ENCODE data around the gene GALNT10.

Gene GALNT10

GRCh38 chr5:154300207-154300883, 109.8 kb downstream of the GALNT10 start:
- DNase-seq, result no peak

GRCh38 chr5:154301726-154302125, 111.2 kb downstream of the GALNT10 start:
- no peak for DNase-seq

- no peak for DNase-seq
Observed at GRCh38 chr5:154302161-154302560, 111.6 kb downstream of the GALNT10 start.

GRCh38 chr5:154303133-154303532, 112.6 kb downstream of the GALNT10 start:
- DNase-seq, result no peak

GRCh38 chr5:154308443-154309370, 118.2 kb downstream of the GALNT10 start:
- DNase-seq, result no peak

- no peak for DNase-seq
Observed at GRCh38 chr5:154309371-154309745, 118.8 kb downstream of the GALNT10 start.

GRCh38 chr5:154309805-154310204, 119.3 kb downstream of the GALNT10 start:
- no peak for DNase-seq

GRCh38 chr5:154311362-154311761, 120.8 kb downstream of the GALNT10 start:
- no peak for DNase-seq

- DNase-seq, result no peak
Observed at GRCh38 chr5:154312000-154312399, 121.5 kb downstream of the GALNT10 start.

- DNase-seq, result no peak
Observed at GRCh38 chr5:154312576-154312975, 122.0 kb downstream of the GALNT10 start.

GRCh38 chr5:154313360-154314017, 123.0 kb downstream of the GALNT10 start:
- DNase-seq, result no peak

GRCh38 chr5:154315196-154315595, 124.7 kb downstream of the GALNT10 start:
- DNase-seq, result no peak

GRCh38 chr5:154315756-154316155, 125.2 kb downstream of the GALNT10 start:
- no peak for DNase-seq

GRCh38 chr5:154316223-154316935, 125.8 kb downstream of the GALNT10 start:
- DNase-seq, result no peak

GRCh38 chr5:154317916-154318315, 127.4 kb downstream of the GALNT10 start:
- DNase-seq, result no peak

- DNase-seq, result no peak
Observed at GRCh38 chr5:154318691-154319090, 128.2 kb downstream of the GALNT10 start.

- DNase-seq, result no peak
Observed at GRCh38 chr5:154319736-154320135, 129.2 kb downstream of the GALNT10 start.

- DNase-seq, result no peak
Observed at GRCh38 chr5:154320224-154321089, 129.9 kb downstream of the GALNT10 start.

GRCh38 chr5:154321546-154321945, 131.0 kb downstream of the GALNT10 start:
- no peak for DNase-seq

- no peak for DNase-seq
Observed at GRCh38 chr5:154324033-154324432, 133.5 kb downstream of the GALNT10 start.

- DNase-seq, result no peak
Observed at GRCh38 chr5:154325566-154325965, 135.0 kb downstream of the GALNT10 start.

GRCh38 chr5:154329062-154329461, 138.5 kb downstream of the GALNT10 start:
- no peak for DNase-seq

Data from SIG-M5 (cell line).